Vagina (tissue), 2 donors: ENCODE data around the gene SCAF1. TPM values are rescaled to one million over a fixed set of nuclear protein-coding genes. Genes with fewer than 3 reads are reported as not detected.

Experiments
- DNase-seq, 2 donors: peaks; one replicate each; pipeline ENCODE4 v3.0.0-alpha.2; 2017; ENCODE audit errors: extremely low spot score in 2 of 2
- H3K27ac ChIP-seq: fragments of 200-600 bp; sonication (generic); one replicate; pipeline ENCODE4 v1.5.1; 2019
- H3K27me3 ChIP-seq: fragments of 200-600 bp; sonication (generic); one replicate; pipeline ENCODE4 v1.5.1; 2019
- H3K36me3 ChIP-seq, 2 donors: fragments of 200-600 bp; sonication (generic); one replicate each; pipeline ENCODE4 v1.5.1; 2017 to 2019
- H3K4me1 ChIP-seq: fragments of 200-600 bp; sonication (generic); one replicate; pipeline ENCODE4 v1.5.1; 2019
- H3K4me3 ChIP-seq, 2 donors: fragments of 200-600 bp; sonication (generic); 1 replicate in 1 of 2; 2 replicates in 1 of 2; pipeline ENCODE4 v1.5.1; 2016 to 2019
- H3K9me3 ChIP-seq: fragments of 200-600 bp; sonication (generic); one replicate; pipeline ENCODE4 v1.5.1; 2019
- CTCF ChIP-seq, 3 experiments: fragments of 450-650 bp in 2 of 3; fragments of 200-600 bp in 1 of 3; sonication (generic) in 1 of 3; IDR thresholded peaks; one replicate each; pipeline ENCODE4 v1.5.1; 2017 to 2019; ENCODE audit warnings: antibody characterized with exemption in 3 of 3, mild to moderate bottlenecking in 2 of 3, moderate library complexity in 2 of 3
- POLR2A ChIP-seq, 2 donors: fragments of 450-650 bp; IDR thresholded peaks; one replicate each; pipeline ENCODE4 v1.6.1; 2017; ENCODE audit warnings: antibody characterized with exemption in 2 of 2, mild to moderate bottlenecking in 2 of 2, moderate library complexity in 2 of 2
- POLR2AphosphoS5 ChIP-seq, 2 donors: sonication (generic); formaldehyde crosslinking; IDR thresholded peaks; one replicate each; pipeline ENCODE4 v1.9.0; 2017; ENCODE audit warnings: antibody characterized with exemption in 2 of 2, mild to moderate bottlenecking in 2 of 2, low read depth in 1 of 2; ENCODE audit not compliant: insufficient read depth in 1 of 2
- intact Hi-C: fragments of 100-400 bp; cut with DNase I; formaldehyde crosslinking; loops from one replicate; pipeline ENCODE4 v1.15.1; 2023
- total RNA-seq: library from RNA; depleted of rRNA; stranded (reverse); fragments of >200 nt; gene quantifications from one replicate; pipeline ENCODE4 v1.2.3, GENCODE V29; 2016

SCAF1 gene
- total RNA-seq, 1 donor from 2014 or later = 20.4 TPM

- H3K9me3 ChIP-seq = no peaks in the 10 kb centered on the region
- peaks cover 0 to 46% of the 10 kb centered on the region in 2 donors for H3K36me3 ChIP-seq
- no peaks in the 10 kb centered on the region for H3K27me3 ChIP-seq
- H3K27ac ChIP-seq = no peak overlapping the region
- intact Hi-C loops = no loop called here
- no peak for DNase-seq
- peaks cover 21% of the 10 kb centered on the region for H3K4me1 ChIP-seq
- no peak for TF ChIP-seq CTCF (IDR thresholded peaks at IDR 0.05)
- no peak for TF ChIP-seq POLR2AphosphoS5 (IDR thresholded peaks at IDR 0.05; ENCODE audit: insufficient read depth in 1 of 2, low read depth in 1 of 2)
- no peak for TF ChIP-seq POLR2A (IDR thresholded peaks at IDR 0.05)
- no peak overlapping the region for H3K4me3 ChIP-seq
Measured at GRCh38 chr19:49687150-49687549, 45.1 kb downstream of the SCAF1 start.

GRCh38 chr19:49687566-49688316, 45.7 kb downstream of the SCAF1 start:
- H3K4me1 ChIP-seq = peaks cover 21% of the 10 kb centered on the region
- no peak for DNase-seq
- no peak for TF ChIP-seq POLR2AphosphoS5 (IDR thresholded peaks at IDR 0.05; ENCODE audit: insufficient read depth in 1 of 2, low read depth in 1 of 2)
- no peak for TF ChIP-seq CTCF (IDR thresholded peaks at IDR 0.05)
- TF ChIP-seq POLR2A (IDR thresholded peaks at IDR 0.05) = no peak
- H3K27me3 ChIP-seq = no peaks in the 10 kb centered on the region
- no peaks in the 10 kb centered on the region for H3K9me3 ChIP-seq
- intact Hi-C loops = no loop called here
- H3K4me3 ChIP-seq = peak overlapping the region in 1 of 2 donors; percentile 49
- peaks cover 0 to 40% of the 10 kb centered on the region in 2 donors for H3K36me3 ChIP-seq
- no peak overlapping the region for H3K27ac ChIP-seq

GRCh38 chr19:49688531-49689132, 46.6 kb downstream of the SCAF1 start:
- Histone ChIP-seq H3K4me1 (peaks cover 21% of the 10 kb centered on the region), H3K4me3 (peak overlapping the region in 1 of 2 donors; percentile 49), H3K27ac (no peak overlapping the region), H3K9me3 (no peaks in the 10 kb centered on the region), H3K27me3 (no peaks in the 10 kb centered on the region), H3K36me3 (peaks cover 0 to 31% of the 10 kb centered on the region in 2 donors)
- no peak for DNase-seq
- intact Hi-C loops = no loop called here
- TF ChIP-seq POLR2A (IDR thresholded peaks at IDR 0.05) (no peak), POLR2AphosphoS5 (IDR thresholded peaks at IDR 0.05; ENCODE audit: insufficient read depth in 1 of 2, low read depth in 1 of 2) (no peak), CTCF (IDR thresholded peaks at IDR 0.05) (no peak)

GRCh38 chr19:49689133-49690078, 47.4 kb downstream of the SCAF1 start, which contains the start of gene ADM5:
TSS of gene ADM5 (plus strand) at chr19:49689594. CDS start at chr19:49689838, 244 bp downstream.
- DNase-seq = no peak
- TF ChIP-seq CTCF (IDR thresholded peaks at IDR 0.05) = peak in 2 of 3 experiments; percentile 2 to 48
- TF ChIP-seq POLR2A (IDR thresholded peaks at IDR 0.05) = no peak
- Histone ChIP-seq H3K4me1 (peaks cover 21% of the 10 kb centered on the region), H3K27me3 (no peaks in the 10 kb centered on the region), H3K27ac (peak within 1 kb of the TSS; percentile 79), H3K36me3 (peaks cover 0 to 26% of the 10 kb centered on the region in 2 donors), H3K4me3 (peak within 1 kb of the TSS; percentile 49 to 62), H3K9me3 (no peaks in the 10 kb centered on the region)
- intact Hi-C loops = no loop called here
